ENCODE results near the gene TMEM97.

Gene TMEM97

GRCh38 chr17:28315846-28316705 lies 2.9 kb upstream of the TMEM97 start:
- FAIRE-seq (no peak), DNase-seq (ENCODE audit: low spot score) (no peak)

- no peak for DNase-seq (ENCODE audit: low spot score)
- no peak for FAIRE-seq
Observed at GRCh38 chr17:28317099-28317965, 1.7 kb upstream of the TMEM97 start.

DNA sequence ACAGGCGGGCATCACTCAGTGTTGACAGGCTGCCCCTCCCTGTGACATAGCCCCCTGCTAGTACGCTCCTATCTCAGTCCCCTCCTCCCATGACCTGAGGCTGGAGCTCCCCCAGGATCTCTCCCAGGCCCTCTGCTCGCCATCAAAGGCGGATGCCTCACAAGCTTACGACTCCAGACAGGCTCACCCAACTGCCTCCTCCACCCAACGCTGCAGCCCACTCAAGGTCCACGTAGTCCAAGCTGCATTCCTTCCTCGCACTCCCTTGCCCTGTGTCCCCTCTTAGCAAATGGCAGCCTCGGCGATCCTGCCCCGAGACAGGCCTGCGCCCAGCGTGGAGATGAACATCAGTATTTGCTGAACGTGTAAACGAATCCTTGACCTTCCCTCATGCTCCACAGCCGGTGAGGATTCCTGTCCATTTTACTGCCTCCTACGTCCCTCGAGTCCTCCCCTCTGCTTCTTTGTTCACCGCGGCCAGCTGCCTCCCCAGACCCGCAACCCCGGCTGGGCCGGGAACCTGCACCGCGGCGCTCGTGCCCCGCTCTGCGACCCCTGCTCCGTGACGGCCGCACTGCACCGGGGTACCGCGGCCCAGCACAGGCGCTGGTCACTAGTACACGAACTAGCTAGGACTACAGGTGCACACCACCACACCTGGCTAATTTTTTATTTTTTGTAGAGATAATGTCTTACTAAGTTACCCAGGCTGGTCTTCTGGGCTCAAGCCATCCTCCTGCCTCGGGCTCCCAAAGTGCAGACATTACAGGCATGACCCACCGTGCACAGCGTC lies 838 bp upstream of the TMEM97 start:
- FAIRE-seq (no peak), DNase-seq (ENCODE audit: low spot score) (no peak)

DNA sequence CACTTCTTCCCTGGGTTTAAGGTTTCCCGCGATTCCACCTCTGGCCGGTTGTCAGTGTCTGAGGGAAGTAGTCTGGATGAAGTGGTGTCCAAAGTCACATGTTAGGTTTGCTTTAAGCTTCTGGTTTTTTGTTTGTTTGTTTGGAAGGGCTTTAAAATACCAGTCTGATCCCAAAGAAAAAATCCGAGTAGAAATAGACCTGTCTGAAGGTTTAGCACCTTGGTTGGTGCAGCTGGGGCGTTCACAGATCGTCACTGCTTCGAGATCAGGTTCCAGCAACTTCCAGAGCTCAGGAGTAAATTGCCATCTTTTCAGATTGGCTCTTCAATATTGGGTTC lies 567 bp downstream of the TMEM97 start:
- FAIRE-seq (no peak), DNase-seq (ENCODE audit: low spot score) (no peak)

GRCh38 chr17:28320215-28321061 lies 1.4 kb downstream of the TMEM97 start:
- FAIRE-seq (no peak), DNase-seq (ENCODE audit: low spot score) (no peak)

DNA sequence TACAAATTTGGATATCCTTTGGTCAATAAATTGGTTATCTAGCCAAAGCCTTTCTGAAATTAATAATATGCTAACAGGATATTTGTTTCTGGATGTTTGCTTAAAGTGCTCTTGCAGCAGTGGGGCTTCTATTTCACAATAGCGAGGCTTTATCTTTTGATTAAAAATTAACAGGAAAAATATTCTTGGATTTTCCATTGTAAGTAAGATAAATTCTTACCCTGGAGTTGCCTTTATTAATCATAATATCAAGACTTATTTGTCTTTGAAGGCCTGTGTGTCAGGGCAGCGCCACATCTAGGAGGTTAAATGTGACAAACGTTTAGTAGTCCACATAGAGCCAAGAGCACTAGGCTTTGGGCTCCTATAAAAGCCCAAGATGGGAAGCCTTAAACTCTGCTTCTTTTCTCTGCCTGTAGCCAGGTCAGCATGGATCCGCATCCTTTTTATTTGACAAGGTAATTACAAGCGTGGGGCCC lies 5.3 kb downstream of the TMEM97 start:
- no peak for FAIRE-seq
- DNase-seq (ENCODE audit: low spot score): no peak

GRCh38 chr17:28324781-28325180 lies 5.8 kb downstream of the TMEM97 start:
- no peak for DNase-seq (ENCODE audit: low spot score)

GRCh38 chr17:28325211-28325610 lies 6.2 kb downstream of the TMEM97 start:
- FAIRE-seq: no peak
- DNase-seq (ENCODE audit: low spot score): no peak

More at GRCh38 chr17:28324781-28325180, 5.8 kb downstream of the TMEM97 start:
- FAIRE-seq: no peak

GRCh38 chr17:28326114-28326513 lies 7.1 kb downstream of the TMEM97 start:
- DNase-seq (ENCODE audit: low spot score): no peak
- no peak for FAIRE-seq

- FAIRE-seq: no peak
- no peak for DNase-seq (ENCODE audit: low spot score)
Observed at GRCh38 chr17:28327031-28327607, 8.1 kb downstream of the TMEM97 start.

DNA sequence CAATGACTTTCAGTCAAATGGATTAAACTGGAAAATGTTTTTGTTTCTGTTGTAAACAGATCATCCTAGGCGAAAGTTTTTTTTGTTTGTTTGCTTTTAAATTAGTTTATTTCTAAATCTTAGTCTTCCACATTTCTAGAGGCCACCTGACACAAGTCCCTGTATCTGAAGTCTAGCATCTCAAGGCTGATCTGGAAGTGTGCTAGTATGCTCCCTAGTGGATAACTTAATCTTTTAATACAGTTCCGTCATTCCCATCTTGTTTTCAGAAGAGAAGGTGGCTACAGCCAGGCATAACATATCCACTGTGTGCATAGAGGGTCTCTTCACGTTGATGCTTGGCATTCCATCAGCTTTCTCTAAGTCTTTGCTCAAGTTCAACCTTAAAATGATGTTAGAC lies 8.7 kb downstream of the TMEM97 start:
- DNase-seq (ENCODE audit: low spot score) (no peak), FAIRE-seq (no peak)

- no peak for FAIRE-seq
- DNase-seq (ENCODE audit: low spot score): no peak
Observed at GRCh38 chr17:28328325-28328724, 9.3 kb downstream of the TMEM97 start.

DNA sequence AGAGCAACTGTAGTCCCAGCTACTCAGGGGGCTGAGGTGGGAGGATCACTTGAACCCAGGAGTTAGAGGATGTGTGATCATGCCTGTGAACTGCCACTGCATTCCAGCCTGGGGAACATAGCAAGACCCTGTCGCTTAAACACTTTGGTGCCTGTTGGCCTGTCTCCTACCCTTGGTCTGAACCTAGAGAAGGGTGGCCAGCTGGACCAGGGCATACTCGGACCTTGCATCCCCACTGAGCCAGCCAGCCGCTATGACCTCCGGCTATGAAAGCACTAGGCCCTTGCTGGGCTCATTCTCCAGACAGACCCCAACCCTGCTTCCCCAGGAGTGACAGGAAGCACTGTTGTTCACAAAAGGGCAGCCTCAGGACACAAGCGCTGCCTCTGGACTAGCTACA lies 11.7 kb downstream of the TMEM97 start:
- no peak for FAIRE-seq
- DNase-seq (ENCODE audit: low spot score): no peak

DNA sequence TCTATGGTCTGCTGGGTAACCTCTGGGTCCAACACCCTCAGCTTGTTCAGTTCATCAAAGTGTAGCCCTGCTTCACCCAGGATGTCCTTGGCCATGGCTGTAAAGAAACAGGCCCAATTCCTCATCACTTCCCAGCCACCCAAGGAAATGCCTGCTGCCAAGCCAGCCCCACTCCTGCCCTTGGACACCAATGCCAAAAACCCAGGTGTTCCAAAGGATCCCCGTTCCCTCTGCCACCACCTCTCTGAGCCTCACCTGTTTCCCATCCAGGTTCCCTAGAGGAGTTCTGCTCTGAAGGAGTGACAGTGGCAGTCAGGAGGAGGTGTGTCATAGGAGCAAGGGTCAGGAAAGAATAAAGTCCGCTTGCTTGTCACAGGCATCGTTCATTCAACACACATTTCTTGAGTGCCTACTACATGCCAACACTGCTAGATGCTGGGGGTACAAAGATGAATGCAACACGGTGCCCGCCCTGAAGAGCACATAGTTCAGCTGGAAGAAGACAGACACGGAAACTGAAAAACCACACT lies 13.0 kb downstream of the TMEM97 start:
- FAIRE-seq (no peak), DNase-seq (ENCODE audit: low spot score) (no peak)

- FAIRE-seq (no peak), DNase-seq (ENCODE audit: low spot score) (no peak)
Observed at GRCh38 chr17:28333083-28333746, 14.2 kb downstream of the TMEM97 start.

DNA sequence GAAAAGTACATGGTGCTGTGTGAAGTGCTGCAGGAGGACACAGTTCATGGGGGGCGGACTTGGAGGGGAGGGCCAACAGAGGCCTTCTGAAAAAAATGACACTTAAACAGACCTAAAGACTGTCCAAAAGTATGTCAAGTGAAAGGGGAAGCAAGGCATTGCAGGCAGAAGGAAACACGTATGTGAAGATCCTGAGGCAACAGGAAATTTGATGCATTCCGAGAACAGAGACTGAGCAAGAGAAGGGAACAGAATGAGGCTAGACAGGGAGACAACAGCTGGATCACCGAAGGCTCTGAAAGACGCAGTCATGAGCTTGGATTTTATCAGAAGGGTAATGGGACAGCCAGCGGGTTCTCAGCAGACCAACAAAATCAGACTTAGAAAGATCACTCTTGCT lies 15.2 kb downstream of the TMEM97 start:
- no peak for DNase-seq (ENCODE audit: low spot score)
- FAIRE-seq: no peak

- no peak for DNase-seq (ENCODE audit: low spot score)
- FAIRE-seq: no peak
Observed at GRCh38 chr17:28334666-28335200, 15.7 kb downstream of the TMEM97 start.

GRCh38 chr17:28335201-28335958 lies 16.4 kb downstream of the TMEM97 start, which contains the start of the genes IFT20 and TNFAIP1:
Gene IFT20, minus strand, starts transcription at chr17:28335472. Its CDS starts 3,487 bp downstream, at chr17:28331985.
Gene TNFAIP1, plus strand, starts transcription at chr17:28335761. Its CDS starts 3,761 bp downstream, at chr17:28339522.
- FAIRE-seq (peak; percentile 92), DNase-seq (ENCODE audit: low spot score) (peak; percentile 98)

Data from RCC 7860 (cell line).